HL-60 (cell line): ENCODE results near the gene NCEH1.

Source experiments
- DNase-seq, 2 experiments: peaks; one replicate each; pipeline ENCODE4 v3.0.0-alpha.2; 2010 to 2020; ENCODE audit warnings: low read depth in 1 of 2, low spot score in 1 of 2
- H3K27ac ChIP-seq: fragments of 250-450 bp; sonication (Bioruptor Pico); replicated peaks from 2 replicates; pipeline ENCODE4 v1.5.1; 2020; ENCODE audit warnings: mild to moderate bottlenecking, moderate library complexity
- H3K27me3 ChIP-seq: fragments of 250-450 bp; sonication (Bioruptor Pico); 2 replicates; pipeline ENCODE4 v1.5.1; 2021; ENCODE audit warnings: mild to moderate bottlenecking, moderate library complexity; ENCODE audit not compliant: insufficient read depth, poor library complexity, severe bottlenecking
- H3K4me3 ChIP-seq: replicated peaks from 2 replicates; pipeline ENCODE4 v1.5.1; 2011; ENCODE audit warnings: mild to moderate bottlenecking, control low read depth, low read length; ENCODE audit not compliant: insufficient read depth
- GABPA ChIP-seq: IDR thresholded peaks from 2 replicates; pipeline ENCODE4 v1.6.1; 2012; ENCODE audit warnings: low read depth
- POLR2AphosphoS5 ChIP-seq: IDR thresholded peaks from 2 replicates; pipeline ENCODE4 v1.6.1; 2012; ENCODE audit warnings: low read depth
- SPI1 ChIP-seq: IDR thresholded peaks from 2 replicates; pipeline ENCODE4 v1.6.1; 2012; ENCODE audit warnings: low read depth, mild to moderate bottlenecking, borderline replicate concordance
- TF ChIP-seq, protein P1 (sequence below): IDR thresholded peaks from one replicate; pipeline ENCODE4 v1.5.1; 2011; ENCODE audit warnings: low read length, control low read depth, inconsistent platforms; ENCODE audit not compliant: insufficient read depth
- TF ChIP-seq, protein P2 (sequence below): IDR thresholded peaks from 2 replicates; pipeline ENCODE4 v1.6.1; 2012; ENCODE audit warnings: low read depth; ENCODE audit not compliant: insufficient replicate concordance

The NCEH1 gene

GRCh38 chr3:172622156-172622555 lies 88.7 kb downstream of the NCEH1 start:
- Histone ChIP-seq H3K27ac (no peak overlapping the region), H3K27me3 (no peaks in the 10 kb centered on the region), H3K4me3 (no peak overlapping the region)
- DNase-seq = no peak
- TF ChIP-seq GABPA (no peak), SPI1 (no peak), POLR2AphosphoS5 (no peak)
- TF ChIP-seq, protein P1, sequence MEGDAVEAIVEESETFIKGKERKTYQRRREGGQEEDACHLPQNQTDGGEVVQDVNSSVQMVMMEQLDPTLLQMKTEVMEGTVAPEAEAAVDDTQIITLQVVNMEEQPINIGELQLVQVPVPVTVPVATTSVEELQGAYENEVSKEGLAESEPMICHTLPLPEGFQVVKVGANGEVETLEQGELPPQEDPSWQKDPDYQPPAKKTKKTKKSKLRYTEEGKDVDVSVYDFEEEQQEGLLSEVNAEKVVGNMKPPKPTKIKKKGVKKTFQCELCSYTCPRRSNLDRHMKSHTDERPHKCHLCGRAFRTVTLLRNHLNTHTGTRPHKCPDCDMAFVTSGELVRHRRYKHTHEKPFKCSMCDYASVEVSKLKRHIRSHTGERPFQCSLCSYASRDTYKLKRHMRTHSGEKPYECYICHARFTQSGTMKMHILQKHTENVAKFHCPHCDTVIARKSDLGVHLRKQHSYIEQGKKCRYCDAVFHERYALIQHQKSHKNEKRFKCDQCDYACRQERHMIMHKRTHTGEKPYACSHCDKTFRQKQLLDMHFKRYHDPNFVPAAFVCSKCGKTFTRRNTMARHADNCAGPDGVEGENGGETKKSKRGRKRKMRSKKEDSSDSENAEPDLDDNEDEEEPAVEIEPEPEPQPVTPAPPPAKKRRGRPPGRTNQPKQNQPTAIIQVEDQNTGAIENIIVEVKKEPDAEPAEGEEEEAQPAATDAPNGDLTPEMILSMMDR = no peak
- TF ChIP-seq, protein P2, sequence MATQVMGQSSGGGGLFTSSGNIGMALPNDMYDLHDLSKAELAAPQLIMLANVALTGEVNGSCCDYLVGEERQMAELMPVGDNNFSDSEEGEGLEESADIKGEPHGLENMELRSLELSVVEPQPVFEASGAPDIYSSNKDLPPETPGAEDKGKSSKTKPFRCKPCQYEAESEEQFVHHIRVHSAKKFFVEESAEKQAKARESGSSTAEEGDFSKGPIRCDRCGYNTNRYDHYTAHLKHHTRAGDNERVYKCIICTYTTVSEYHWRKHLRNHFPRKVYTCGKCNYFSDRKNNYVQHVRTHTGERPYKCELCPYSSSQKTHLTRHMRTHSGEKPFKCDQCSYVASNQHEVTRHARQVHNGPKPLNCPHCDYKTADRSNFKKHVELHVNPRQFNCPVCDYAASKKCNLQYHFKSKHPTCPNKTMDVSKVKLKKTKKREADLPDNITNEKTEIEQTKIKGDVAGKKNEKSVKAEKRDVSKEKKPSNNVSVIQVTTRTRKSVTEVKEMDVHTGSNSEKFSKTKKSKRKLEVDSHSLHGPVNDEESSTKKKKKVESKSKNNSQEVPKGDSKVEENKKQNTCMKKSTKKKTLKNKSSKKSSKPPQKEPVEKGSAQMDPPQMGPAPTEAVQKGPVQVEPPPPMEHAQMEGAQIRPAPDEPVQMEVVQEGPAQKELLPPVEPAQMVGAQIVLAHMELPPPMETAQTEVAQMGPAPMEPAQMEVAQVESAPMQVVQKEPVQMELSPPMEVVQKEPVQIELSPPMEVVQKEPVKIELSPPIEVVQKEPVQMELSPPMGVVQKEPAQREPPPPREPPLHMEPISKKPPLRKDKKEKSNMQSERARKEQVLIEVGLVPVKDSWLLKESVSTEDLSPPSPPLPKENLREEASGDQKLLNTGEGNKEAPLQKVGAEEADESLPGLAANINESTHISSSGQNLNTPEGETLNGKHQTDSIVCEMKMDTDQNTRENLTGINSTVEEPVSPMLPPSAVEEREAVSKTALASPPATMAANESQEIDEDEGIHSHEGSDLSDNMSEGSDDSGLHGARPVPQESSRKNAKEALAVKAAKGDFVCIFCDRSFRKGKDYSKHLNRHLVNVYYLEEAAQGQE = no peak

DNA sequence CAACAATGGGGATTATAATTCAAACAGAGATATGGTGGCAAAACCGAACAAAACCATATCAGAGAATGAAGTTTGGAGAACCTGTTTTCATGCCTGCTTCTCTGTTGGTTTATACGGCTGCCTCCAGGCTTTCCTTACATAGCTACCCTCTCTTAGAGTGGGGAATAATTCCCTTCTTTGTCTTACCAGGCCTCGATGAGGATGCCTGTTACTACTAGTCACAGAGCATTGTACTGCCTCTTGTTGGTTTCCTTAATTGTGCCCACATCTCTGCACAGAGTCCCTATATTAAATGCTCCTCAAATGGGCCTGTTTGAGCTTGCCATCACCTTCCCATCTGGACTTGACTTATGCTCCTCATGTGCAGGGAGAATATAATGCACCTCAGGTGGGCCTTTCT lies 92.9 kb downstream of the NCEH1 start:
- no peak overlapping the region for H3K27ac ChIP-seq
- TF ChIP-seq, protein P2 = no peak
- TF ChIP-seq, protein P1 = no peak
- TF ChIP-seq GABPA (no peak), SPI1 (no peak), POLR2AphosphoS5 (no peak)
- no peak overlapping the region for H3K4me3 ChIP-seq
- no peak for DNase-seq
- no peaks in the 10 kb centered on the region for H3K27me3 ChIP-seq

- DNase-seq = no peak
- TF ChIP-seq POLR2AphosphoS5 = no peak
- TF ChIP-seq, protein P2 = no peak
- TF ChIP-seq, protein P1 = no peak
- no peak overlapping the region for H3K4me3 ChIP-seq
- no peak overlapping the region for H3K27ac ChIP-seq
- H3K27me3 ChIP-seq = no peaks in the 10 kb centered on the region
Observed at GRCh38 chr3:172617013-172617706, 93.7 kb downstream of the NCEH1 start.
